C4-2B (cell line): ENCODE results near the gene PPP4C.

ENCODE experiments used
- ZFX ChIP-seq: fragments of 450-650 bp; IDR thresholded peaks from 2 replicates; pipeline ENCODE4 v1.6.1; 2017
- TF ChIP-seq, protein P1 (sequence below): fragments of 450-650 bp; conservative IDR thresholded peaks from 2 replicates; pipeline ENCODE4 v1.5.1; 2017; ENCODE audit warnings: mild to moderate bottlenecking

DNA sequence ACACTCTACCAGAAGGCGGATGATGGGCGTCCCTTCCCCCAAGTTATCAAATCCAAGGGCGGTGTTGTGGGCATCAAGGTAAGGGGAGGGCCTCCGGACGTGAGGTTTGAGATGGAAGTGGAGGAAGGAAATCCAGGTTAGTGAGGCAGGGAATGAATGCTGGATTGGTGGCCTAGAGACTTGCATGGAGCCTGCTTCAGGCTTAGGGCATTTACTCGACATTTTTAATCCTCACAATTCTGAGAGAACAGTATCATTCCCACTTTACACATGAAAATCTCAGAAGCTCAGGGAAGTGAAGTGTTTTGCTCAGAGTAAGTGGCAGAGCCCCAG, 8.2 kb upstream of the PPP4C start:
- TF ChIP-seq, protein P1, sequence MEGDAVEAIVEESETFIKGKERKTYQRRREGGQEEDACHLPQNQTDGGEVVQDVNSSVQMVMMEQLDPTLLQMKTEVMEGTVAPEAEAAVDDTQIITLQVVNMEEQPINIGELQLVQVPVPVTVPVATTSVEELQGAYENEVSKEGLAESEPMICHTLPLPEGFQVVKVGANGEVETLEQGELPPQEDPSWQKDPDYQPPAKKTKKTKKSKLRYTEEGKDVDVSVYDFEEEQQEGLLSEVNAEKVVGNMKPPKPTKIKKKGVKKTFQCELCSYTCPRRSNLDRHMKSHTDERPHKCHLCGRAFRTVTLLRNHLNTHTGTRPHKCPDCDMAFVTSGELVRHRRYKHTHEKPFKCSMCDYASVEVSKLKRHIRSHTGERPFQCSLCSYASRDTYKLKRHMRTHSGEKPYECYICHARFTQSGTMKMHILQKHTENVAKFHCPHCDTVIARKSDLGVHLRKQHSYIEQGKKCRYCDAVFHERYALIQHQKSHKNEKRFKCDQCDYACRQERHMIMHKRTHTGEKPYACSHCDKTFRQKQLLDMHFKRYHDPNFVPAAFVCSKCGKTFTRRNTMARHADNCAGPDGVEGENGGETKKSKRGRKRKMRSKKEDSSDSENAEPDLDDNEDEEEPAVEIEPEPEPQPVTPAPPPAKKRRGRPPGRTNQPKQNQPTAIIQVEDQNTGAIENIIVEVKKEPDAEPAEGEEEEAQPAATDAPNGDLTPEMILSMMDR = no peak
- no peak for TF ChIP-seq ZFX
